HG03196 (cell line): ENCODE data around the gene DCHS1.

ENCODE experiments used
- ATAC-seq: cut with Tn5 transposase; IDR thresholded peaks from one replicate; pipeline ENCODE4 v1.9.1; 2021; ENCODE audit not compliant: unreplicated experiment

Gene DCHS1

DNA sequence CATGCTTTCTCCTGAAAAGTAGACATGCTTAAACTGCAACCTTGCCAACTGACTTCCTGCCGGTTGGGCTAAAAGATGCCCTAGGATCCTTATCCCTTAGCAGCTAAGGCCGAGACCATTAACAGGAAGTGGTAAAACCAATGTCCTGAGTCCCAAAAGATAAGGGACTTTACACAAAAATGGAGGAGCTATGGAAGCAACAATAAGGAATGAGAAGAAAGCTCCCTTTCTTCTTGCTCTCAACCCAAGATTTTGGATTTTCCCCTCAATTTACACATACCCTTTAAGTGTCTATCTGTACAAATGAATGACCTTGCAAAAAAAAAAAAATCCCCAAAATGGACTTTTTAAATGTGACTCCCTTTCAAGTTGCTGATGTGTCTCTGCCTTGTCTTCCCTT is 16.4 kb upstream of the DCHS1 start:
- no peak for ATAC-seq

DNA sequence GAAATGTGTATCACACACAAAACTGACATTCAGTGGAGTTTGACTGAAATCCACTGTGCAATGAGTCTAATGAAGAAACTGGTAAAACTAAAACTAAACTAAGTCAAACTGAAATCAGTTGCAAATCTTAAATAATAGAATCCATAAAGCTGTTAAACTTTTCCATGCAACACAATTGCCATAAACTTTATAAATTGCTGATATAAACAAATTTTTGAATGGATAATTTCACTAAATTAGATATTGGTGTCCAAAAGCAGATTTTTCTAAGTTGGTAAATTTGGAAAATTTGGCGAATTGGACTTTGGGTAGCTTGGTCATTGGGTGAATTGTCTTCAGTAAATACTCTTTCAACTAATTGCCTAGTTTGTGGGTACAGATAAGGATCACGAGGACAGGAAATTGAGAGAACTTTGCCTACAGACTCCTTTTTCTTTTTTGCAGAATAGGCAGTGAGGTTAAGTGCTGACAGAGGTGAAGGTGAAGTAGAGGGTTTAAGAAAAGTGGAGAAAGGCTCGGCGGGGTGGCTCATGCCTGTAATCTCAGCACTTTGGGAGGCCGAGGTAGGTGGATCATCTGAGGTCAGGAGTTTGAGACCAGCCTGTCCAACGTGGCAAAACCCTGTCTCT is 14.7 kb upstream of the DCHS1 start:
- no peak for ATAC-seq

DNA sequence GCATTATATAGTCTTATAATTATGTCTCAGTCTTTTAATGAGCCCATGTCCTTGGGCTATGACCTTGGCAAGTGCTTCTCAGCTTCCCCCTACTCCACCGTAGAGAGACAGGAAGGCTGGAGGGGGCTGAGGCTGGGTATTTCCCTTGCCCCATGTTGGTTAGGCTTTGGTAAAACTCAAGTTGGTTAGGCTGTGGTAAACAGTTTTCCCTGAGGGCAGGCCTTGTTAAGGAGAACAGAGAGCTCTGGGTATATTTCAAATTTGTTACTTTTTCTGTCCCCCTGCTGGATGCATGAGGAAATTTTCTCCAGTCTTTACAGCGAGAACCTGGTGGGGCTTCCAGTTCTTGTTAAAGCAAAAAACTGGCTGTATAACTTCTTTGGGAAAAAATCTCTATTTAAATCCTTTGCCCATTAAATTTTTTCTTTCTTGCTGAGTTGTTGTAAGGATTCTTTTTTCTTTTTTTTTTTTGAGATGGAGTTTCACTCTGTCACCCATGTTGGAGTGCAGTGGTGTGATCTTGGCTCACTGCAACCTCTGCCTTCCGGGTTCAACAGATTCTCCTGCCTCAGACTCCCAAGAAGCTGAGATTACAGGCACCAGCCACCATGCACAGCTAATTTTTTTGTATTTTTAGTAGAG is 12.2 kb upstream of the DCHS1 start:
- ATAC-seq: peak; percentile 65

DNA sequence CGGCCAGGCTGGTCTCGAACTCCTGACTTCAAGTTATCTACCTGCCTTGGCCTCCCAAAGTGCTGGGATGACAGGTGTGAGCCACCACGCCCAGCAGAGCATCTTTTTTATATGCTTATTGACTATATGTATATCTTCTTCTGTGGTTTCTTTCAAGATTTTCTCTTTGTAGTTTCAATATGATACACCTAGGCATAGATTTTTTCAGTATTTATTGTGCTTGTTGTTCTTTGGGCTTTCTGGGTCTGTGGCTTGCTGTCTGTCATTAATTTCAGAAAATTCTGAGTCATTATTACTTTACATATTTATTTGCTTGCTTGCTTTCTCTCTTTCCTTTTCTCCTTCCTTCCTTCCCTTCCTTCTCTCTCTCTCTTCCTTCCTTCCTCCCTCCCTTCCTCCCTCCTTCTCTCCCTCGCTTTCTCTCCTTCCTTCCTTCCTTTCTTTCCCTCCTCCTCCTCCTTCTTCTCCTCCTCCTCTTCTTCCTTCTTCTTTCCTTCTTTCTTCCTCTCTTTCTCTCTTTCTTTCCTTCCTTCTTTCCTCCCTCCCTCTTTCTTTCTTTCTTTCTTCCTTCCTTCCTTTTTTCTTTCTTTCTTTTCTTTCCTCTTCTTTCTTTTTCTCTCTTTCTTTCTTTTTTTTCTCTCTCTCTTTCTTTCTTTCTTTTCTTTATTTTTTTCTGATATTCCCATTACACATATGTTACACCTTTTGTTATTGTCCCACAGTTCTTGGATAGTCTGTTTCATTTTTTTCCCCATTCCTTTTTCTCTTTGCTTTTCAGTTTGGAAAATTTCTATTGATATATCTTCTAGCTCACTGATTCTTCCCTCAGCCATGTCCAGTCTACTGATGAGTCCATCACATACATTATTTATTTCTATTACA is 10.9 kb upstream of the DCHS1 start:
- no peak for ATAC-seq

DNA sequence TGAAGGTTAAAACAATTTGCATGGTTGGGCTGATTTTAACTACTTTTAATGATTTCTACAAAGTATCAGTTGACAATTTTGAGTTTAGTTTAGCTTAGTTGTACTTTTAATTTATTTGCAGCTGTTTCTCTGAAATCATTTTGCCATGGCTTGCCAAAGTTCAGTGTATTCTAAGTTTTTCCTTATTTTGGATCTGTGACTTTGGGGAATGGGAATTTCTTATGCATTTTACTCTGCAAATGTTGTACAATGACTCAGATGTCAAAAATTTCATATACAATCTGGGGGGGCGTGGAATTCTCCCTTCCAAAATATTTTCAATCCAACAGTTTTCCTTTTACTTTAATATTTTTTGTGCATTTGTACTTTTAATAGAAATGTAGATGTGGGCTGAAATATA is 8.9 kb upstream of the DCHS1 start:
- no peak for ATAC-seq

DNA sequence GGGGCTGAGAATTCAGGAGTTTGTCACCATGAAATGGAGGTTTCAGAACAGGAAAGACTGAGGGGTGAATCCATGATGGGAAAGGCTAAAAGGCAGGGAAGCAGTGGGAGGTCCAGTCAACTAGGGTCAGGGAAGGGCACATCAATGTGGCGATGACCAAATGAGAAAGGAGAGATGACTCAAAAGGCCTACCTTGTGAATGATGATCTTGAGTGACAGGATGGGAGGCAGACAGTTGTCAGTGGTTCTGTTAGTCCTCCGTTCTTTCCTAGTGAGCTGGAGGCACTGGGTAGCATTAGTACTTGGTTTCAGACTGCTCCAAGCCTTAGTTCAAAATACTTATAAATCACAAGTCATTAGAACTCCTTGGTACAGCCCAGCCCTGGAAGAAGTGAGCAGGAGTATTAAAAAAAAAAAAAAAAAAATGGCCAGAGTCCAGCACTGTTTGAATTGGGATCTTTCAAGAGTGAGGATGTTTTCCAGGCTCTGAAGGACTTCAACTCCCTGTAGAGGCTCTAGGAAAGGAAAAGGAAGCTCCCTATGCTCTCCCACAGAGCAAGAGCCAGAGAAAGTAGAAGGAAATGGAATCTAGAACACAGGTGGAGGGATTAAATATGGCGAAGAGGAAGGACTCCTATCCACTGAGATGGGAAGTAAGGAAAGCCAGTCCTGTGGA is 8.3 kb upstream of the DCHS1 start:
- ATAC-seq: no peak

DNA sequence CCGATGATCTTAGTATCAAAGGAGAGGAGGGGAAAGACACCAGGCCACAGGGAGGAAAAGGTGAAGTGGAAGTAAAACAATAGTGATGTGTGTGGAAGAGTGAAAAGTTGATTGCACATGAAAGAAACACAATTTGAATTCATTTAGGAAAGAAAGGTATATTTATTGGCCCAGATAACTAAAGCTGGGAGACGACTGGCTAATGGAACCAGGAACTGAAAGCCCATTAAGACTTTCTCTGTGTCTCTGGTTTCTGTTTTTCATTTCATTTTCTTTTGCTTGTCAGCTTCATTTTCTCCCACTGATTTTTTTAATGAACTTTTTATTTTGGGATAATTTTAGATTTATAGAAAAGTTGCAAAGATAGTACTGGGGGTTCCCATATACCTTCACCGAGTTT is 5.1 kb upstream of the DCHS1 start:
- ATAC-seq: no peak

DNA sequence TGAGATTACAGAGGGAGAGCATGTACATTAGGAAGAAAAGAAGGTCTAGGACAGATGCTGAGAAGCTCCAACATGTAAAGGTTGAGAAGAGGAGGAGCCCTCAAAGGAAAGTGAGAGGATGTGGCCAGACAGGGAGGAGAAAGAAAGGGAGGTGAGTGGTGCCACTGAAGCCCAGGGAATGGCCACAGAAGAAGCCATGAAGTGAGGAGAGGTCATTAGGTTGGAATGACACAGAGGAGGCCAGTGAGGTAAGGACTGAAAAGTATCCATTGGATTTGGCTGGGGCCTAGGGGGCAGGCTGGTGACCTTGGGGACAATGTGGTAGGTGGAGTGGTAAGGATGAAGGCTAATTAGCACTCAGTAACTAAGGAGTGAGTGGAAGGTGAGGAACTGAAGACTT is 3.0 kb upstream of the DCHS1 start:
- no peak for ATAC-seq

DNA sequence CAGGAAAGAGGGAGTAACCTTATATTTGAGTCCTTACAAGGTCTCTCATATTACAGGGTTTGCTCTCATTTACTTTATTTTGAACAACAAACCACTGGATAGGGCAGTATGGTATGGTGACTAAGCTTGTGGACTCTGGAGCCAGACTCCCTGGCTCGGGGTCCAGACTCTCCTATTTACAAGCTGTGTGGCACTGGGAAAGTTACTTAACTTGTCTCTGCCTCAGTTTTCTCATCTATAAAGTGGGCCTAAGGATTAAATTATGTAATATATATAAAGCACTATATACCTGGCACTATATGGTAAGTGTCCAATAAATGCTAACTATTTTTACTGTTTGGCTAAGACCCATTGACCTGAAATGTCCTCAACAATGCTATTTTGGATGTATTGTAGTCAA is 1.7 kb upstream of the DCHS1 start:
- ATAC-seq: no peak

DNA sequence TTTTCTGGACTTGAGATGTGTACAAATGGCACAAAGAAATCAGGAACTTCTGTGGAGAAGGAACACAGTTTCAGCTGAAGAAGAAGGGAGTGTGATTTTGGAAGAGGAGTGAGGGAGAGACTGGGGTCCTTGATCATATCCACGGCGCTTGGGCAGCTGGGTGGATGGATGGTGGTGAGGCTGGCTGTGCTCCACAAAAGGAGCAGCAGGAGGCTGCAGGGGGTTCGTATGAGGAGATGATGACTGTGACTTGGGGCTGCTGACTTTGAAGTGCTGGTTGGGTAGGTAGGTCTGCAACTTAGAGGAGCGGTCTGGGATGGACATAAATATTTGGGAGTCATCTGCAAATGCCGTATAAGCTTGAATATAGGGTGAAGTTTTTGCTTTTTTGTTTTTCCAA is 1.3 kb upstream of the DCHS1 start:
- no peak for ATAC-seq

DNA sequence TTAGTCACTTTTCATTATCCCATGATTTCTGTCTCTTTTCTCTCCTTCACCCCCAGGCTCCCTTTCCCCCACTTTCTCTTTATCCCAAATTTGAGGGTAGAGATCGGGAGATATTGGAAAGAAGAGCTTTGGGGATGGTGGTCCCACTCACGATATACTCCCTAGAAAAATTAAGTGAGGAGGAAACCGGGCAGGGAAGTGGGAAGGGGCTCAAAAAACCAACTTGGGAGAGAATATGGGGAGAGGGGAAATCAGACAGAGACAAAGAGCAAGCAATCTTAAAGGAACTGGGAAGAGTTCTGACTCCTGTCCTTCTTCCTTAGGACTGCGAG is 941 bp upstream of the DCHS1 start:
- ATAC-seq: no peak

DNA sequence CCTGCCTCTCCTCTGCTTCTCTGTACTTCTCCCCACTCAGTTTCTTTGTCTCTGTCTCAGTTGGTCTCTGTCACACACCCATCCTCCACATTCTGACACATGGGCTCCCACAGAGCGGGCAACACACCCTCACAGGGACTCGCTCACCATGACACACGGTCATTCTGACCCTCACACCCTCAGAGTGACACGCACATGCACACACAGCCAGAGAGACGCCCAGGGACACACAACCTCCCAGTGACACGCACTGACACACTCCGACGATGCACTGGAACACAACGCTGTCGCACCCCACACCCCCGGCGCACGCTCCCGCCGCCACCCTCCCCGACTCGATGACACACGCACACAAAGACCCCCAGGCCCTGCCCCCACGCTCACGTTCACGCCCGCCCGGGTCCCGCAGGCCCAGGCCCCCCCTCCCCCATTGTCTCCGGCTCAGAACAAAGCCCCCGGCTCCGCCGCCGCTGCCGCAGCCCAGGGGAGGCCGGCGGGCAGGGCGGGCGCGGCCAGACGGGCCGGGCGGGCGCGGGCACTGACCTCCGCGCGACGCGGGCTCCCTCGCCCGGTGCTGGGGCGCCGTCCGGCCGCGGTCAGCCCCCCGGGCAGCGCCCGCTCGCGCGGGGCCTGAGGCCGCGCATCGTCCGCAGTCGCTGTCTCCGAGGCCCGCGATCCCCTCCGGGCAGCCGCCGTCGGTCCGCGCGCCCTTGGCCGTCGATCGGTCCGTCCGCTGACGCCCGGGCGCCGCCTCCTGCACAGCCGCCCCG is 404 bp downstream of the DCHS1 start:
- ATAC-seq: no peak

DNA sequence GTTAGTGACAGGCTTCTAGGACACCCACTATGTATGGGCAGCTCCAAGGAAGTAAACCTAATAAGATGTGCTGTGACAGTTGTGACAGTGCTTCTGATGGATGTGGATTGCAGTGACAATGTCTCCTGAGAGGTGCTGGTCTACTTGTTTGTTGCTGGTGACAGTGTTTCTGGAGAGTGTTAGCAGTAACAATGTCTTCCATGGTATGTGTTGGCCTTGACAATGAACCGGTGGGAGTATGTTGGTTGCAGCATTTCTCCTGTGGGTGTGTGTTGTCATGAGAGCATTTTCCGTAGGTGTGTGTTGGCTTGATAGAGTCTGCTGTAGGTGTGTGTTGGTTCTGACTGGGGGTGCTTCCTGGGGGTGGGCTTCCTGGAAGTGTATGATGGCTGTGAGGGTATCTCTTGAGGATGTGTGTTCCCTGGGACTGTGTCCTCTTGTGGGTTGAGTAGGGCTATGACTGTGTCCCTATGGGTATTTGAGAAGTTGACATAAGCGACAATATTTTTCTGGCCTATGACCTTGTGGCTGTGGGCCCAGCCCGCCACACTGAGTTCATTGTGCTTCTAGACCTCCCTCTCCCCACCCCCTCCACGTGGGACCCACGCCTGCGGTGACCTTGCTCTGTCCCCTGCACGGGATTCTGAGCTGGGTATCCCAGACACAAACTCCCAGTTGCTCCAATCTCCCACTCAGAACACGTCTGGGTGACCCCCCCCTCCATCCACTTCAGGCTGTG is 1.2 kb downstream of the DCHS1 start:
- no peak for ATAC-seq

DNA sequence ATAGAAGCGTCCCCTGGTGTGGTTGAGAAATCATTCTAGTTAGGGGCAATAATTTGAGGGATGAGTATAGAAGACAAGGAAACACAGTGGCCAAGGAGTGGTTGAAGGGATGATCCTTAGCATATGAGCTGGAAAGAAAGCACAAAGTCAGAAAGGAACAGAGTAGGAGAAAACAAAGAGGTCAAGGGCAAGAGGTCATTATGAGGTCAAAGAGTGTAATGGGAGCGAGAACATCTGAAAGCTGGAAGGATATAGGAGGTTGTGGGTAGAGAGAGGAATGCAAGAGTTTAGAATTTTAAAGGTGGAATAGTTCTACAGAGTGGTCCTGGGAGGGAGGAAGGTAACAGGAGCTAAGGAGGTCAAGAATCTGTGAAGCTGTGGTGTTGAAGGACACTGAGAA is 2.0 kb downstream of the DCHS1 start:
- ATAC-seq: no peak

DNA sequence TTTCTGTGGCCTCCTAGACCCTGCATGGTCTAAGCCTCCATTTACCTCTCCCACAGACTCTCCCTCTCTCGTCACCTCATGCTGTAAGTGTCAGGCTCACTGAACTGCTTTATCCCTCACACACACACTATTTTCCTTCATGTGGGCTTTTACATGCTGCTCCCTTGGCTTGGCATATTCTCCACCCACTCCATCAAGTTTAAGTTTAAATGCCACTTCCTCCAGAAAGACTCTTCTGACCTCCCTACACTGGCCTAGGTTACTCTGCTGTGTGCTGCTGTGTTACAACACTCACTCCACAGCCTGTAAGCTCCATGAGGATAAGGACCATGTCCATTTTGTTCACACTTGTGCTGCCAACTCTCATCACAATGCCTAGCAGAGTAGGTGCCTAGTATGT is 2.5 kb downstream of the DCHS1 start:
- ATAC-seq: no peak

DNA sequence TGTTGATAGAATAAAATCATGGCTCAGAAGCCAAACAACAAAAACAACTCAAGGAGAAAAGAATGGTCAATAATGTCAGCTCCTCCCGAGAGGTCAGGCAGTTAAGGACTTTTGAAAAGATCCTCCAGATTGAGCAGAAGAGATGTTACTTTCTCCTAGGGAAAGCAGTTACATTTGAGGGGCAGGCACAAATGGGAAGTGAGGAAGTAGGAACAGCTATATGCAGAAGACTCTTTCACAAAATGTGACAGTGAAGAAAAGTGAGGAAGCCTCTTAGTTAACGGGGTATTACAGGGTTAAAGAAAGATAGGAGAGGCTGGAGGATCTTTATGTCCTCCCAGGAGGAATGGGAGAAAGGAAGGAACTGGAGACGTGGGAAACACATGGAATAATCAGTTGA is 3.4 kb downstream of the DCHS1 start:
- ATAC-seq: no peak

DNA sequence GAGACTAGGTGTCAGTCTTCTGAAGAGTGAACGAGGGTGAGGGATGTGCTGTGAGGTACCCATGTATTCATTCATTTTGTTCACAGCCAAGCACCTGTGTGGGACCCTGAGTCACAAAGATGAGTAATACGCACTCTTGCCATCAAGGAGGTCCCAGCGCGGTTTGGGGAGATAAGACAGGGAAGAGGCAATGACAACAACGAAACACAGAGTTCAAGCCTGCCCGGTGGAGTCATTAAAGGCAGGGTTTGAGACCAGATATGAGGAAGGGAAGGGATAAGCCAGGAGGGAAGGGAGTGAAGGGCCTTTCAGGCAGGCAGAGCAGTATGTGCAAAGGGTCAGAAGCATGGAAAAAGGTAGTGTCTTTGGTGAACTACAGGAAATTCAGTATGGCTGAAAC is 4.6 kb downstream of the DCHS1 start:
- no peak for ATAC-seq

DNA sequence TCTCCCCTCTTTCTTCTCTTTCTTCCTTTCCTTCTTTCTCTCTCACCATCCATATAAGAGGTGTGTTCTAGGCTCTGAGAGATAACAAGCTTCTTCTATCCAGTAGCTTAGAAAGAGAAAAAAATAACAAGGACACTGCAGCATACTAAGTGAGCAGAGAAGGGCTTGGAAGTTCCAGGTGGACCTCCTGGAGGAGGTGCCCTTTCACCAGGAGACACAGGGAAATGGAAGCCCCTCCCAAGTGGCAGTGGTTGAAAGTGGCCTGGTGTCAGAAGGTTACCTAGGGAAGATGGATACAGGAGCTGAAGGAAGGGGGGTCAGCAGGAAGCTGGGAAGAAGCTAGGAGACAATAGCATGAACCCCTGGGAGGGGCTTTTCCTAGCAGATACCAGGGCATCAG is 5.5 kb downstream of the DCHS1 start:
- no peak for ATAC-seq

DNA sequence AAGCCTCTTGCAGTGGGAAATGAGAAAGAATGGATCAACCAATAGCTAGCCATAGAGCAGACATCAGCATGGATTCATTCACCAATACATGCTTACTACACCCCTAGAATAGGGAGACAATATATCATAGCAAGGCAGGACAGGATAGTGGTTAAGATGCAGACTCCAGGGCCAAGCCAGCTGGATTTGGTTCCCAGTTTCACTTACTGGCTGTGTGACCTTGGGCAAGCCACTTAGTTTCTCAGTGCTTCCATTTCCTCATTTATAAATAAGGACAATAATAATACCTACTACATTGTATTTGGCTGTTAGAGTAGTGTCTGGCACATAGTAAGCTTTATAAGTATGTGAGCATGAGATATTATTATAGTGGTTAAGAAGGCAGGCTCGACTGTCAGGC is 7.1 kb downstream of the DCHS1 start:
- no peak for ATAC-seq

DNA sequence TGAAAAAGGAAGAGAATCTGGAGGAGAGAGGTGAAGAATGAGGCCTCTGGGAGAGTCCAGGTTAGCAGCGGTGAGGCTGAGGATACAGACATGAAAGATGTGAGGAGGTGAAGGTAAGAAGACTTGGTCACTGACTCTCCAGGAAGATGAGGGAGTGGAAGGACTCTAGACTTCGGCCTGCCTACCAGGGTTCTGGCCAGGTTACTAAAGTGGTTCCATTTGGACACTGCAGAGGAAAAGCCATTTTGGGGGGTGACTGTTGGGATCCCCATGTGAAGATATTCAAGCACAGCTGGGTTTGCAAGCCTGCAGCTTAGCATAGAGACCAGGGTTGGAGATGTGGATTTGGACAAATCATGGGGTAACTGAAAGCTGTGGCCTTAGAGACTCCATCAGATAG is 7.8 kb downstream of the DCHS1 start:
- no peak for ATAC-seq
